ENCODE results near the gene SASH1. TPM values are rescaled to one million over a fixed set of nuclear protein-coding genes. Genes with fewer than 3 reads are reported as not detected.

Gene SASH1
- total RNA-seq (ENCODE audit: low replicate concordance), result 10.2 and 11.8 TPM in 2 replicates

GRCh38 chr6:148342350-148343046, at the start of gene SASH1:
Gene SASH1, plus strand, starts transcription at chr6:148342838. Its CDS starts 230 bp downstream, at chr6:148343068.
- no peaks in the 10 kb centered on the region for H3K27me3 Mint-ChIP-seq (ENCODE audit: insufficient read depth, low read depth)
- H3K9me3 Mint-ChIP-seq, result no peaks in the 10 kb centered on the region
- TF ChIP-seq EZH2phosphoT487 (IDR thresholded peaks at IDR 0.05) (peak; percentile 82), CTCF (IDR thresholded peaks at IDR 0.05) (no peak)
- Histone ChIP-seq H3K9ac (peak within 1 kb of the TSS; percentile 95), H3K27ac (peak within 1 kb of the TSS; percentile 100), H2AFZ (replicated peaks) (peak within 1 kb of the TSS; percentile 99), H3K36me3 (no peaks in the 10 kb centered on the region), H3K27me3 (peaks cover 12% of the 10 kb centered on the region), H3K4me1 (peaks cover 58% of the 10 kb centered on the region), H3F3A (ENCODE audit: low read depth) (peaks cover 59% of the 10 kb centered on the region), H3K9me3 (ENCODE audit: low read depth) (no peaks in the 10 kb centered on the region), H4K20me1 (ENCODE audit: low read depth) (peaks cover 12% of the 10 kb centered on the region), H3K4me3 (peak within 1 kb of the TSS; percentile 93), H3K4me2 (peak within 1 kb of the TSS; percentile 97), H3K79me2 (ENCODE audit: low read depth) (peaks cover 33% of the 10 kb centered on the region)
- peaks cover 49% of the 10 kb centered on the region for H3K4me1 Mint-ChIP-seq
- DNase-seq (ENCODE audit: low spot score), result peak; percentile 97
- peak within 1 kb of the TSS; percentile 100 for H3K27ac Mint-ChIP-seq
- peak within 1 kb of the TSS; percentile 98 for H3K4me3 Mint-ChIP-seq
- H3K36me3 Mint-ChIP-seq, result no peaks in the 10 kb centered on the region

GRCh38 chr6:148293181-148293995, 49.2 kb upstream of the SASH1 start:
- DNase-seq (ENCODE audit: low spot score), result no peak
- H3K36me3 Mint-ChIP-seq, result no peaks in the 10 kb centered on the region
- H3K27ac ChIP-seq, result no peak overlapping the region
- no peak overlapping the region for H3K4me2 ChIP-seq
- no peak overlapping the region for H3K27ac Mint-ChIP-seq
- peaks cover 7% of the 10 kb centered on the region for H3F3A ChIP-seq (ENCODE audit: low read depth)
- TF ChIP-seq EZH2 (IDR thresholded peaks at IDR 0.05) (no peak), EZH2phosphoT487 (IDR thresholded peaks at IDR 0.05) (no peak), CTCF (IDR thresholded peaks at IDR 0.05) (no peak)
- no peak overlapping the region for H3K4me3 Mint-ChIP-seq
- H3K36me3 ChIP-seq, result no peaks in the 10 kb centered on the region
- no peaks in the 10 kb centered on the region for H4K20me1 ChIP-seq (ENCODE audit: low read depth)
- no peaks in the 10 kb centered on the region for H3K9me3 Mint-ChIP-seq
- H2AFZ ChIP-seq (replicated peaks), result no peak overlapping the region
- H3K27me3 ChIP-seq, result no peaks in the 10 kb centered on the region
- H3K4me1 Mint-ChIP-seq, result peaks cover 41% of the 10 kb centered on the region
- H3K79me2 ChIP-seq (ENCODE audit: low read depth), result no peaks in the 10 kb centered on the region
- H3K9me3 ChIP-seq (ENCODE audit: low read depth), result no peaks in the 10 kb centered on the region
- no peaks in the 10 kb centered on the region for H3K27me3 Mint-ChIP-seq (ENCODE audit: insufficient read depth, low read depth)
- no peak overlapping the region for H3K4me3 ChIP-seq
- H3K9ac ChIP-seq, result no peak overlapping the region
- peaks cover 11% of the 10 kb centered on the region for H3K4me1 ChIP-seq

- Histone ChIP-seq H3K27ac (no peak overlapping the region), H3K27me3 (no peaks in the 10 kb centered on the region), H2AFZ (replicated peaks) (no peak overlapping the region), H4K20me1 (ENCODE audit: low read depth) (no peaks in the 10 kb centered on the region), H3K36me3 (no peaks in the 10 kb centered on the region), H3K4me2 (no peak overlapping the region), H3K4me3 (no peak overlapping the region), H3F3A (ENCODE audit: low read depth) (peaks cover 7% of the 10 kb centered on the region), H3K9me3 (ENCODE audit: low read depth) (no peaks in the 10 kb centered on the region), H3K79me2 (ENCODE audit: low read depth) (no peaks in the 10 kb centered on the region), H3K9ac (no peak overlapping the region), H3K4me1 (peaks cover 11% of the 10 kb centered on the region)
- H3K4me3 Mint-ChIP-seq, result no peak overlapping the region
- no peaks in the 10 kb centered on the region for H3K9me3 Mint-ChIP-seq
- H3K27me3 Mint-ChIP-seq (ENCODE audit: insufficient read depth, low read depth), result no peaks in the 10 kb centered on the region
- peaks cover 35% of the 10 kb centered on the region for H3K4me1 Mint-ChIP-seq
- H3K36me3 Mint-ChIP-seq, result no peaks in the 10 kb centered on the region
- DNase-seq (ENCODE audit: low spot score), result no peak
- peak overlapping the region; percentile 15 for H3K27ac Mint-ChIP-seq
- TF ChIP-seq EZH2phosphoT487 (IDR thresholded peaks at IDR 0.05) (no peak), CTCF (IDR thresholded peaks at IDR 0.05) (no peak), EZH2 (IDR thresholded peaks at IDR 0.05) (no peak)
These were observed 48.6 kb upstream of the SASH1 start for GRCh38 chr6:148294059-148294458.
